Measurements from ENCODE around the gene ZCCHC14.

DNA sequence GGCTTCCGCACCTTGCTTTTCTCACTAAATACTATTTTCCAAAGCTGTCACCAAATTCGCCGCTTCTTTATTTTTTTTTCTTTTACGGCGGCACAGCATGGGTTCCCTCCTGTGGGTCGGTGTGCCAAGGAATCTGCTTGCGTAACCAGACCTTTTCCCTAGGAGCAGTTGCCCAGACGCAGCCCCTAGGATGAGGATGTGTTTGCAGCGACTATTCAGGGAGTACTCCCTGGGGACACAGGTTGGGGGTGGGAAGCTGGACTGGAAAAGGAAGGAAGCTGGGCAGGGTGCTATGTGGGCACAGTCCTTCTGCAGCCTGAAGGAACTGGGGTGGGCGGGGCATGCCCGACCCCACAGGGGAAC lies 49.0 kb upstream of the ZCCHC14 start:
- no peak for TF ChIP-seq EZH2 (IDR thresholded peaks at IDR 0.05; ENCODE audit: insufficient read depth, poor library complexity, severe bottlenecking)
- no peak for TF ChIP-seq EZH2phosphoT487 (IDR thresholded peaks at IDR 0.05; ENCODE audit: insufficient read depth, low read depth)
